GM18519 (cell line): ENCODE results near the gene DNM1L.
A peak's percentile ranks its signal among the peaks of the same experiment; 100 is the strongest.

Source experiments
- ATAC-seq: cut with Tn5 transposase; IDR thresholded peaks from one replicate; pipeline ENCODE4 v1.9.1; 2021; ENCODE audit warnings: mild to moderate bottlenecking, moderate library complexity; ENCODE audit not compliant: unreplicated experiment, low FRiP score

DNM1L gene

DNA sequence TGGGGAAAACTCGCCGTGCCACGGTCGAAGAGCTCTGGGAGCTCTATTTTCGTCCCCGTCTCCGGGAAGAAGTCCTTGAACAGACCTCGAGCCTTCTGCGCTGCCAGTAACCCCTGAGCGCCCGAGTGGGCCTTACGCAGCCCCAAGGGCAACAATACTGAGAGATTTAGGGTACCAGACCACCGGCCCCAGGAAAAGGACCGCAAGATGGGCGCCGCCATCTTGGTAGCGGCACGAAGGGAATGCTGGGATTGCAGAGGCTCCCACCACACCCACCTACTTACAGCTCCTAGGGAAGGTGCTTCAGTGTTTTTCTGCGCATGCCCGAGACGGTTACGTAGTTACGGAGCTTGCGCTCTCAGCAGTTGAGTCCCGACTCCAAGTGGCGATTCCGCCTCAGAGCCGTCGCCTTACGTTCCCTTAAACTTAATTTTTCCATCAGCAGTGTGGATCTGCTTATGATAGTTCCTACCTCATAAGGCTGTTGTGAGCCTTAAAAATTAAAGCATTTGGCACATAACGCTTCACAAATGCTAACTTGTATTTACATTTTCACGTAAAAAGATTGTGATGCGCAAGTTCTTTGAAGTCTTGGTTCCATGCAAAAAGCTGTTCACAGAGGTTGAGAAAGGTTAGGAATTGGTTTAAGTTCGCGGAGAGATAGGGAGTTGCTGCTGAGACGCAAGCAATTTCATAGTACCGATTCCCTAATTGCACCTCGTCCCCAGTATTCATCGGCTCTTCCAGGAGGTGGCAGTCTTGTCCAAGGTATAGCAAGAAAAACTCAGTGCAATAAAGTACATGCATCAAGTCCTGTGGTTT, 76.8 kb downstream of the DNM1L start, which contains the start of gene YARS2:
Gene YARS2, minus strand, starts transcription at position 244 of the 822 bp plus-strand sequence. Its CDS starts 23 bp downstream, at position 221.
- peak; percentile 78 for ATAC-seq

DNA sequence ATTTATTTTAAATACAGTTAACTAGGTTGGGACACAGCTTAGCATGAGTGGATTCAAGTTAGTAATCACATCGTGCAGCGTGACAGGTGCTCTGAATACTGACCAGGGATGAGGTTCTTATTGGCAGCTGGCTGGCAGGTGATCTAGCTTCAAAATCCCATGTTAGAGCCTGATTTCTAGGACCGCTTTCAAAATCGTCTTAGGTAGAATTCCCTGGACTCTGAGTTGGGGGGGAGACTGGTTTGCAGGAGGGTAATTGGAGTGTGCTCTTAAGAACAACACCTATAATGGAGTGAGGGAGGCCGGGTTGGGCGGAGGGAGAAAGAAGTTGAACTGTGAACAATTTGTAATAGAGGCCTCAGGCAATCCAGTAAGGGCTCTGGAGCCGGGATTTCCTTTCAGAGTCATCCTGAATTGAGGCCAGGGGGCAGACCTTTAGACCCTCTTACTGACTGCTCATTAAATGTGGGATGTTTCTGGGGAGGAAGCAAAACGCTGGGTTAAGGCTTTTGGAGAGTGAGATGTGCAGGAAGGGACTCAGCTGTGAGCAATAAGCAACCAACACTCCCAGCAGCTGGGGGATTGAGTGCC, 77.5 kb downstream of the DNM1L start:
- no peak for ATAC-seq

DNA sequence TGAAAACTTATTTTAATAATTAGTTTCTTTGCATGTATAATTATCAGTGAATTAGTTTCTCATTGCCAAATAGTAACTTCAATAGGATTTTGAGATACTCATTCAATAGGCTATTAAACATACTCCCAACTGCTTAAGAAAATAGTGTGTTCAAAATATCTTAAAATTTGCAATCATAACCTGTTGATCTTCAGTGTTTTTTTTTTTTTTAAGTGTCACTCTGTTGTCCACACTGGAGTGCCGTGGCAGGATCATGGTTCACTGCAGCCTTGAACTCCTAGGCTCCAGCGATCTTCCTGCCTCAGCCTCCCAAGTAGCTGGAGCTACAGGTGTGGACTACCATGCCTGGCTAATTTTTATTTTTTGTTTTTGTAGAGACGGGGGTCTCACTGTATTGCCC, 78.1 kb downstream of the DNM1L start:
- ATAC-seq = no peak

DNA sequence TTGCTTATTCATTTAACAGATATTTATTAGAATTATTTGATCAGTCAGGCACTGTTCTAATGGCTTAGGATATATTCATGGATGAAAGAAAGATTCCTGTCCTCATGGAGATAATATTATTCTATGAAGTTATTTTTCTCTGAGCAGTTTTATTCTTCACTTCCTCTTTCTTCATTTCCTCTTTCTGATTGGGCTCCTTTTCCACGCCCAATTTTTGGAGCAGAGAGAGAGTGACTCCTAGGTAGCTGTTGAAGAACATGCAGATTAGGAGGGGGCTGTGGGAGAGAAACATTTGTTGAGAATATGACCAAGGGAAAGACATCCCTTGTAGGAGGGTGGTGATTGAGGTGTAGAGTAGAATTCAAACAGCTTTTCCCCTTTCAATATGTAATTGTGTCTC, 82.6 kb downstream of the DNM1L start:
- ATAC-seq = no peak

DNA sequence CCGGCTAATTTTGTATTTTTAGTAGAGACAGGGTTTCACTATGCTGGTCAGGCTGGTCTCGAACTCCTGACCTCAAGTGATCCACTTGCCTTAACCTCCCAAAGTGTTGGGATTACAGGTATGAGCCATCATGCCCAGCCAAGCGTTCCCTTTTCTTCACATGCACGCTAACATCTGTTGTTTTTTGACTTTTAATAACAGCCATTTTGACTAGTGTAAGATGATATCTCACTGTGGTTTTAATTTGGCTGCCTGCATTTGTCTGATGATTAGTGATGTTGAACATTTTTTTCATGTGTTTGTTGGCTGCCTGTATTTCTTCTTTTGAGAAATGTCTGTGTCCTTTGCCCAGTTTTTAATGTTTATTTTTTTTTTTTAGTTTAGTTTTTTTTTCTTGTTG, 86.8 kb downstream of the DNM1L start:
- ATAC-seq = no peak

DNA sequence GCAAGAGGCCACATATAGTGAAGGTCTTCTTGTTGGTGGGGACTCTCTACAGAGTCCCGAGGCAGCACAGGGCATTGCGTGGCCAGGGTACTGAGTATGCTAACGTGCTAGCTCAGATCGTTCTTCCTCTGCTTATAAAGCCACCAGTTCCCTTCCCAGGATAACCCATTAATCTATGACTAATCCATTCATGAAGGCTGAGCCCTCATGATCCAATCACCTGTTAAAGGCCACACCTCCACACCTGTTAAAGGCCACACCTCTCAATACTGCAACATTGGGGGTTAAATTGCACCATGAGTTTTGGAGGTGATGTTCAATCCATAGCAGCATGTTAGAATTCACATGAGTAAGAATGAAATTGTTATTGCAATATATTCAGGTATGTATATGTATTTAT, 89.4 kb downstream of the DNM1L start:
- ATAC-seq = no peak

DNA sequence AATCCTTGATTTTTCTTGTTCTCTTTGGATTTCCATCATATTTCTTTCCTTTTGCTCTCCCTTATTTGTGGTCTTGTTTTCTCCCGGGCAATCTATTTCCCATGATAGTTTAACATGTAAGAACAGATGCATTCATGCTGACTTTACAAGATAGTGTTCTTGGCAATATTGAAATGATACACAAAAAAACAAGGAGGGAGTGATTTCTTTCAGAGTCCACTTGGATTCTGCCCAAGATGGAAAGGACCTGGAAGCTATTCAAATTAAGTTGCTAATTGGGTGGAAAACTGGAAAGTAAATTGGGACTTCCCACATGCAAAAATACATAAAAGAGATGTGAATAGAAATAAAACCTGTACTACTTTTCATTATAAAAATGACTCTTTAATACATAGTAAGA, 91.0 kb downstream of the DNM1L start:
- ATAC-seq = no peak

DNA sequence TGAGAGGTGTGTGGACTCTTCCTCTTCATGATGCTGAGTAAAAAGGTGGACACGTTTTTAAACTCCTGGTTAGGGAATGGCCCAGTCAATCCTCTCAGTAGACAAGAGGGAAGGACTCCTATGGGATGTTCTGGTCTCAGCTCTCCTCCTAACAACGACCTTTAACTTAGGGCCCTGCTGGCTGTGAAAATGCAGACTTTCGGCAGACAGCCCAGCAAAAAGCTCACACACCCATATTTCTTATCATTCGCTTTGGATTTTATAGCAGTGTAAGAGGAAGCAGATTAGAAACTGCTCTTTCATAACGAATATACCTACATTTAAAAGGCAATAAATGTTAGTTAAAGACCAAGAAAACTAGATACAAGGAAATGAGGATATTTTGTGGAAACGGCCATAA, 94.6 kb downstream of the DNM1L start:
- no peak for ATAC-seq

DNA sequence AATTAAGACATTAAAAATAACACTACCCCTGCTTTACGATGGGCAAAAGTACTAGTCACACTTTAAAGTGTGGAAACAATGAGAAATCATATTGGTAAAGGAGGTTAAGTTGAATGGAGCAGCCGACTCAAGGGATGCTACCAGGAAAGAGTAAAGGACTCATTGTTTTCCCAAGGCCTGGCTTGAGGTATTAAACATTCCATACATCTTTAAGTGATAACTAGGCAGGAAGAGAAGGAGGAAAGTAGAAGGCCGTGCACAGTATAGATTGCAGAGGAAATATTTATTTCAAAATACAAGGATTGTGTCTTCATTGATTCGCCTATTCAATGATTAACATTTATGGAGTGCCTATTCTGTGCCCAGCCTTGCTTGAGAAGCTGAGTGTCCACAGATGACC, 97.2 kb downstream of the DNM1L start:
- no peak for ATAC-seq

DNA sequence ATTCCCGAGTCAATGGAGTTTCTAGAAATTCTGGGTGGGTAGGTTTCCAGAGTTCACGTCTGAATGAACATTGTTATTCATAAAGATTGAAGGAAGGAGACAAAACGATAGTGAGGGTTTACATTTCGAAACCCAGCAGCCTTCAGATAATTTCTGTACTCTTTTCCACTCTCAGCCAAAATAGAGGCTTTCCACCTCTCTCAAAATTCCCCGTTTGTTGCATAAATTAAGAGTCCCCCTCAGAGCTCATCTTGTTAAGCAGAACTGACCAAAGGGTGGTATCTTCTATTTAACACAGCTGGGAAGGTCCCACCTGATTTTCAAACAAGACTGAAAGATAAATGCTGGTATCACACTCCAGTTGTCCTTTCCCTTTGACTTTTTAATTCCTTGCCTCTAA, 98.1 kb downstream of the DNM1L start:
- ATAC-seq = no peak

DNA sequence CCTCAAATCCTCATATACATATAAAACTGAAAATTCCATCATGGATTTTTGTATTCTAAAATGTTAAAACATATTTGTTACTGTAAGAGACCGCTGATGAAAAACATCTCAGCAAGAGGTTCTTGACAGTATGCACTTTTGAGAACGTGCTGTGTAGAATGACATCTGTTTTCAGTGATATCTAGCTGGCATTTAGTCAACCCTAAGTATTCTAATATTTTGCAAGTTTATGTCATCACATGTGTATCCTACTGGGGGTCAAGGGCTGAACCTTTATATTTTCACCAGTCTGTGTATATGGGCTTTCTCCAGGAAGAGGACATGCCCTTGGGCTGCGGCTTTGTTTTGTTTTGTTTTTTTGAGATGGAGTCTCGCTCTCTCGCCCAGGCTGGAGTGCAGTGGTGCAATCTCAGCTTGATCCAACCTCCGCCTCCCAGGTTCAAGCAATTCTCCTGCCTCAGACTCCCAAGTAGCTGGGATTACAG, 98.6 kb downstream of the DNM1L start:
- no peak for ATAC-seq

DNA sequence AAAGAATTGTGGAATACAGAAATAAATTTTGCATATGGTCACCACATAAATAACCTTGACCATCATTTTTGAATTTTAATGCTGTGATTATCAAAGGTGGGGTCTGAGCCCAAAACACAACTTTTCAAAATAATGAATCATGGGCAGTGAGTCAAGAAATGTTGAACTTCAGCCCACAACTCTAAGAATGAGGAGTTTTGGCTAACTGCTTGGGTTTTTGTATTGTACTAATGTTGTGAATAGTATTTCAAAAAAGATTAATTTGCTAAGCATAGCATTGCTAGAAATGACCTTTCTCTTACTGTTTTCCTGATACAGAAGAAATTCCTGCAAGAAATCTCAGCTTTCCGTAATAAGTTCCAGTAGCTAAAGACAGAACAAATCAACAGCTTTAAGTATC, 101.0 kb downstream of the DNM1L start:
- no peak for ATAC-seq

DNA sequence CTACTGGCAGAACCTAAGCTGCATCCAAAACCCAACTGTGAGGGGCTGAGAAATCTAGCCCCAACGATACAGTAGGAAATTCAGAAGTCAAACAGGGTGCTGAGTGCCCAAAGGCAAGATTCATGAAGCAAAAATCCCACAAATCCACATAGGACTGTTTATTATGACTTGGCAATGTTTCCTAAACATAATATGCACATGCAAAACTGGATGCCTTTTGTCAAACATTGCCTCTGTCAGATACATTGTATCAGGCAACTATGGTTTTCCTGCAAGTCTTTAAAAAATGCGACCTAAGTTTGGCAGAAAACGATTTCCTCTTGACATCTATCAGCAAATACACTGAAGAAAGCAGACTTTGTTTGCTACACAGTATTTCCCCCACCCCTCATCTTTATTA, 103.9 kb downstream of the DNM1L start:
- ATAC-seq = no peak

DNA sequence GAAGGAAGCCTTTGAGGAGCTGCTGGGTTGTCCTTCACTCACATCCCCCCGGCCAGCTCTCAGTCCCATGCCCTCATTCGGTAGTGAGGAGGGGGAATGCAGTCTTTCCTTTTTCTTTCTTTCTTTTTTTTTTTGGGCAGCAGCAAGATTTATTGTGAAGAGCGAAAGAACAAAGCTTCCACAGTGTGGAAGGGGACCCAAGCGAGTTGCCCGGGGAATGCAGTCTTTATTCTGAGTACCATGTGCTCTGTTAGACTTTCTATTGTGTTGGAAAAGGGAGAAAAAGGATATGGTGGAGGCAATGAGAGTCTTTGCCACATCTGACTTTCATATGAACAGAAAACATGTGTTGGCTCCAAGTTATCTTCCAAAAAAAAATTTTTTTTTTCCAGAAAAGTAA, 106.5 kb downstream of the DNM1L start:
- ATAC-seq = no peak

DNA sequence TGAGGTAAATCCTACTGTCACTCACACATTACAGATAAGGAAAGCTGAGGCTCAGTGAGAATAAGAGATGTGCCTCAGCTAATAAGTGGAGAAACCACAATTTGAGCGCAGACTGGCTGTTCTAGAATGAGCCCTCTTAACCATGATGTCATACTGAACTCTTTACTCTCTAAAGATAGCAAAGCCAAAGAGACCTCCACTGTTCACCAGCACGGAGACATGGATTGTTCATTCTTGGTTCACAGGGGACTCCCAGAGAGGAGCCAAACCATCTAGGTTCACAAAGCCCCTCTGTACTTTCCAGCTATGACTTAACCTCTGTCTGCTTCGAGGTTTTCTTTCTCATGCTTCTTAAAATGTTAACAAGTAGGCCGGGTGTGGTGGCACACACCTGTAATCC, 109.3 kb downstream of the DNM1L start:
- ATAC-seq = no peak

DNA sequence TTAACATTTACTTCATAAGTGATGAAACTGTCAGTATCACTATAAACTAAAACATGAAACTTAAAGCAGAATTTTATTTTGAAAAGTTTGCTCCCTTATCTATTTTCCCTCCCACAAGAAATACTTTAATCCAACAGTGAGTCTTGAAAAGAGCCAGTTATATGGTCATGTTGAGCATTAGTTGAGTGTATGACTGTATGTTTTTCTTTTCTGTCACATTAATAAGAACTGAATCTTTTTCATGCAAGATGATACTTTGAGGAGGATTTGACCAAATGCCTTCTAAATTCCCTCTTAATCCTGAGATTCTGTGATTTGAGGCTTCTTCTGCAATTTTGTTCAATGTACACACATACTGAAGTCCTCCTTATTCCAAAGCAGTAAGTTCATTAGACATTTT, 110.3 kb downstream of the DNM1L start:
- ATAC-seq = no peak

DNA sequence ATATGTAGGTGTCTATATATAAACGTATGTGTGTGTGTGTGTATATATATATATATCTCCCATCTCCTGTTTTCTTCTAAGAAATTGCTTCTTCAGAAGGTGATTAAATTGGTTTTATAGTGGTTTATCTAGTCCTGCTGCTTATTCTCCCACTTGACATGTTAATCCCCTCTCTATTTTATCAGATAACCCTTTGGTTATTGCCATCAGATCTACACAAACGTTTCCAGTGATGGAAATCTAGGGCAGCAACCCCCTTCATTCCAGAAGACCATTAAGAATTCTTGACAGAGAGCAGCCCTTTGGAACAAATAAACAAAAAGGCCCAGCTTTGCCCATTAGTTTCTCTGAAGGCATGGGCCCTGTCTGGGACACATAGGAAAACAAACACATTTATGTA, 110.8 kb downstream of the DNM1L start:
- no peak for ATAC-seq

DNA sequence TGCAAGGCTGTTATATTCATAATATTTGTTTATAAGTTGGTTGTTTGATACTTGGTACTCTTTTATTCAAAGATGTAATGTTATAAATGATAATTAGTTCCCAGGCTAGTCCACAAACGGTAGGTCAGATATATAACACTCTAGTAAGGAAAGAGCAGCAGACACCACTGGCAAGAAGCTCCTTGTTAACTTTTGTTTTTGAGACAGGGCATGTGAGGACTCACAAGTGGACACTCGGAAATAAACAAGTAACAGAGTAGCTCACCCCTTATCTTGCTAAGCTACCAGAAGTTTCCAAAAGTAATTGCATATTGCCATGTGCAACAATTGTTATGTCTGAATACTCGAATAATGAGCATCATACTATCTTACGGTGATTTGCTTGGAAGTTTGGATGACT, 115.2 kb downstream of the DNM1L start:
- no peak for ATAC-seq
